ENCODE measurements around the gene DPEP1. TPM values are rescaled to one million over a fixed set of nuclear protein-coding genes. Genes with fewer than 3 reads are reported as not detected.

The DPEP1 gene
- total RNA-seq, 1 experiment from 2014 or later = 8.1 TPM

DNA sequence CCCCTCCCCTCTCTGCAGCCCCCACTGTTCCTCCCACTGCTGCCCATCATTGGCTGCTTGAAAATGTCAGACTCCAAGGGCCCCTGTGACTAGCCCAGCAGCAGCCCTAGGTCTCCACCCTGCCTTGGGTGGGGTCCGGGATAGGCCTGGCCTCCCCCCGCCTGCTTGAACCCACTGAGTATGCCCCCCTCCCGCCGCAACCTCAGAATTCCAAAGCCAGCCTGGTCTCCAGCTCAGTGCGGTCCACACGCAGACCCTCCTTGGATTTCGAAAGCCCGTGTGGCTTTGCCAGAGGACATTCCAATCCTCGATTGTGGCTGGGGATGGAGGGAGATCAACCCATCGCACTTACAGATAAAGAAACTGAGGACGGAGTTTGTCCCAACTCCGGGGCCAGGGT is 6.4 kb downstream of the DPEP1 start:
- POLR2A ChIA-PET = no interaction called here
- no peak for DNase-seq
- H3K4me1 Mint-ChIP-seq (ENCODE audit: low read depth, unreplicated experiment) = peaks cover 23% of the 10 kb centered on the region
- BruUV-seq (replicated peaks) = no TSS peak
- no peak overlapping the region for H3K4me3 Mint-ChIP-seq (ENCODE audit: unreplicated experiment)
- no peaks in the 10 kb centered on the region for H3K9me3 Mint-ChIP-seq (ENCODE audit: unreplicated experiment)
- intact Hi-C loops (cut with micrococcal nuclease; ENCODE audit: unreplicated experiment) = loop anchor here (2.0 kb wide), 1 partner anchor 19 kb away; no protein-coding TSS in a partner anchor
- Histone ChIP-seq H3K4me3 (ENCODE audit: low read depth, low read length) (no peak overlapping the region), H3K4me1 (peaks cover 24% of the 10 kb centered on the region), H3K36me3 (ENCODE audit: control insufficient read depth, insufficient read depth, low read length) (no peaks in the 10 kb centered on the region), H3K9me3 (no peaks in the 10 kb centered on the region), H3K27me3 (replicated peaks; ENCODE audit: control insufficient read depth, insufficient read depth, low read length) (no peaks in the 10 kb centered on the region)
- CTCF ChIA-PET = no interaction called here
- H3K27me3 Mint-ChIP-seq (ENCODE audit: insufficient read depth, unreplicated experiment) = no peaks in the 10 kb centered on the region
- H3K36me3 Mint-ChIP-seq (ENCODE audit: insufficient read depth, unreplicated experiment) = peaks cover 10% of the 10 kb centered on the region
- TF ChIP-seq CTCF (IDR thresholded peaks at IDR 0.05; ENCODE audit: insufficient read depth in 1 of 2, low read depth in 1 of 2, low read length in 1 of 2, severe bottlenecking in 1 of 2, unreplicated experiment in 1 of 2) = no peak
- no peak overlapping the region for H3K27ac Mint-ChIP-seq (ENCODE audit: unreplicated experiment)

DNA sequence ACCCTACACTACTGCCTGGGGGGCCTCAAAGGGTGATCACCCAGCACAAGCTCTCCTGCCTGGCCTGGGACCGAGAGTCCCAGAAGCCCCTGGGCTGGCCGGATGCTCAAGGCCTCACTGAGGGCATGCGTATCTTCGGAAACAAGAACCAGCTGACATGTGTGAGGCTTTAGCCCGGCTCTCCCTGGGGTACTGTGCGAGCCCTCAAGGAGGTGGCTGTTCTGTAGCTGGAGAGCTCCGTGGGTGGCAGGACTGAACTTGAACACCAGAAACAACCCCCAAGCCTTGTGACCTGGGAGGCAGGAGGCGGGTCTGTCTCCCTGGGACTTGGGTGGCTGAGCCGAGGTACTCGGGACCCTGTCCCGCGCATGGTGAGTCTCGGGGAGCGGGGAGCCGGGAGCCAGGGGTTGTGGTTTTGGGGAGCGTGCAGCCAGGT is 7.0 kb downstream of the DPEP1 start:
- Mint-ChIP-seq H3K27me3 (ENCODE audit: insufficient read depth, unreplicated experiment) (no peaks in the 10 kb centered on the region), H3K36me3 (ENCODE audit: insufficient read depth, unreplicated experiment) (peaks cover 10% of the 10 kb centered on the region), H3K4me3 (ENCODE audit: unreplicated experiment) (no peak overlapping the region), H3K4me1 (ENCODE audit: low read depth, unreplicated experiment) (peaks cover 29% of the 10 kb centered on the region), H3K9me3 (ENCODE audit: unreplicated experiment) (no peaks in the 10 kb centered on the region), H3K27ac (ENCODE audit: unreplicated experiment) (no peak overlapping the region)
- intact Hi-C loops (cut with micrococcal nuclease; ENCODE audit: unreplicated experiment) = no loop called here
- Histone ChIP-seq H3K4me3 (ENCODE audit: low read depth, low read length) (no peak overlapping the region), H3K27me3 (replicated peaks; ENCODE audit: control insufficient read depth, insufficient read depth, low read length) (no peaks in the 10 kb centered on the region), H3K9me3 (no peaks in the 10 kb centered on the region), H3K36me3 (ENCODE audit: control insufficient read depth, insufficient read depth, low read length) (no peaks in the 10 kb centered on the region), H3K4me1 (peaks cover 30% of the 10 kb centered on the region)
- BruUV-seq (replicated peaks) = no TSS peak
- no peak for TF ChIP-seq CTCF (IDR thresholded peaks at IDR 0.05; ENCODE audit: insufficient read depth in 1 of 2, low read depth in 1 of 2, low read length in 1 of 2, severe bottlenecking in 1 of 2, unreplicated experiment in 1 of 2)
- CTCF ChIA-PET = no interaction called here
- no peak for DNase-seq
- POLR2A ChIA-PET = no interaction called here

- intact Hi-C loops (cut with micrococcal nuclease; ENCODE audit: unreplicated experiment) = no loop called here
- CTCF ChIA-PET = no interaction called here
Observed at GRCh38 chr16:89621136-89621697, 7.8 kb downstream of the DPEP1 start.

More at GRCh38 chr16:89621136-89621697, 7.8 kb downstream of the DPEP1 start:
- H3K27me3 Mint-ChIP-seq (ENCODE audit: insufficient read depth, unreplicated experiment) = no peaks in the 10 kb centered on the region
- no peak for DNase-seq
- H3K36me3 Mint-ChIP-seq (ENCODE audit: insufficient read depth, unreplicated experiment) = peaks cover 10% of the 10 kb centered on the region
- H3K4me1 ChIP-seq = peaks cover 38% of the 10 kb centered on the region
- POLR2A ChIA-PET = interaction anchor here (0.6 kb wide), 1 partner anchor 9 kb away, joined by 3 read pairs; no protein-coding TSS in a partner anchor
- H3K27me3 ChIP-seq (replicated peaks; ENCODE audit: control insufficient read depth, insufficient read depth, low read length) = no peaks in the 10 kb centered on the region
- peaks cover 31% of the 10 kb centered on the region for H3K4me1 Mint-ChIP-seq (ENCODE audit: low read depth, unreplicated experiment)
- no peaks in the 10 kb centered on the region for H3K36me3 ChIP-seq (ENCODE audit: control insufficient read depth, insufficient read depth, low read length)
- H3K27ac Mint-ChIP-seq (ENCODE audit: unreplicated experiment) = no peak overlapping the region
- no peaks in the 10 kb centered on the region for H3K9me3 ChIP-seq
- H3K9me3 Mint-ChIP-seq (ENCODE audit: unreplicated experiment) = no peaks in the 10 kb centered on the region
- no peak overlapping the region for H3K4me3 Mint-ChIP-seq (ENCODE audit: unreplicated experiment)
- no TSS peak for BruUV-seq (replicated peaks)
- TF ChIP-seq CTCF (IDR thresholded peaks at IDR 0.05; ENCODE audit: insufficient read depth in 1 of 2, low read depth in 1 of 2, low read length in 1 of 2, severe bottlenecking in 1 of 2, unreplicated experiment in 1 of 2) = no peak
- H3K4me3 ChIP-seq (ENCODE audit: low read depth, low read length) = no peak overlapping the region

Measured in Caco-2 (cell line).